Mesendoderm (in vitro differentiated cells): ENCODE results near the gene ATXN10.

ENCODE experiments used
- DNase-seq: peaks from one replicate; pipeline ENCODE4 v3.0.0; 2013
- H2AK5ac ChIP-seq: 2 replicates; pipeline ENCODE4 v1.6.1; 2013; ENCODE audit warnings: low read length, inconsistent platforms
- H2BK120ac ChIP-seq: 2 replicates; pipeline ENCODE4 v1.6.1; 2013; ENCODE audit warnings: low read depth, mild to moderate bottlenecking, low read length, moderate library complexity, mixed read lengths
- H2BK15ac ChIP-seq: replicated peaks from 2 replicates; pipeline ENCODE4 v1.6.1; 2013; ENCODE audit warnings: low read depth, mild to moderate bottlenecking, moderate library complexity
- H2BK5ac ChIP-seq: 2 replicates; pipeline ENCODE4 v1.6.1; 2013; ENCODE audit warnings: low read length, inconsistent platforms
- H3K18ac ChIP-seq: 2 replicates; pipeline ENCODE4 v1.6.1; 2013; ENCODE audit warnings: mild to moderate bottlenecking, low read length, mixed read lengths
- H3K23ac ChIP-seq: one replicate; pipeline ENCODE4 v1.6.1; 2013; ENCODE audit warnings: low read length
- H3K27ac ChIP-seq: 2 replicates; pipeline ENCODE4 v1.5.1; 2013; ENCODE audit warnings: low read depth, mild to moderate bottlenecking, inconsistent platforms, low read length, moderate library complexity
- H3K27me3 ChIP-seq: 2 replicates; pipeline ENCODE4 v1.6.1; 2013; ENCODE audit warnings: low read length, control low read depth, mild to moderate bottlenecking, inconsistent platforms; ENCODE audit not compliant: insufficient read depth, poor library complexity
- H3K36me3 ChIP-seq: 2 replicates; pipeline ENCODE4 v1.6.1; 2013; ENCODE audit warnings: low read length, inconsistent platforms; ENCODE audit not compliant: control insufficient read depth, insufficient read depth
- H3K4ac ChIP-seq: one replicate; pipeline ENCODE4 v1.6.1; 2013; ENCODE audit warnings: low read depth, mild to moderate bottlenecking, low read length, moderate library complexity
- H3K4me1 ChIP-seq: 2 replicates; pipeline ENCODE4 v1.6.1; 2013; ENCODE audit warnings: low read depth, low read length, inconsistent platforms; ENCODE audit not compliant: control insufficient read depth
- H3K4me2 ChIP-seq: 2 replicates; pipeline ENCODE4 v1.6.1; 2013; ENCODE audit warnings: low read length
- H3K4me3 ChIP-seq: 2 replicates; pipeline ENCODE4 v1.5.1; 2013; ENCODE audit warnings: mild to moderate bottlenecking, low read length
- H3K56ac ChIP-seq: one replicate; pipeline ENCODE4 v1.6.1; 2013; ENCODE audit warnings: low read length
- H3K79me1 ChIP-seq: 2 replicates; pipeline ENCODE4 v1.6.1; 2013; ENCODE audit warnings: low read length, inconsistent platforms
- H3K79me2 ChIP-seq: 2 replicates; pipeline ENCODE4 v1.6.1; 2013; ENCODE audit warnings: mild to moderate bottlenecking, low read length; ENCODE audit not compliant: control insufficient read depth, insufficient read depth
- H3K9ac ChIP-seq: 2 replicates; pipeline ENCODE4 v1.6.1; 2013; ENCODE audit warnings: low read length, inconsistent platforms
- H4K5ac ChIP-seq: one replicate; pipeline ENCODE4 v1.6.1; 2013; ENCODE audit warnings: low read length
- H4K8ac ChIP-seq: one replicate; pipeline ENCODE4 v1.6.1; 2013; ENCODE audit warnings: low read depth, mild to moderate bottlenecking, control low read depth, low read length, moderate library complexity
- WGBS: extraction: QIAGEN DNeasy Blood & Tissue Kit; methylation state at CpG from one replicate; pipeline ENCODE4 v1.1.7; 2013; ENCODE audit warnings: low lambda C conversion rate, missing lambda C conversion rate; ENCODE audit not compliant: insufficient coverage; ENCODE audit errors: extremely low coverage; 5-methylcytosine and 5-hydroxymethylcytosine counted together

The ATXN10 gene

DNA sequence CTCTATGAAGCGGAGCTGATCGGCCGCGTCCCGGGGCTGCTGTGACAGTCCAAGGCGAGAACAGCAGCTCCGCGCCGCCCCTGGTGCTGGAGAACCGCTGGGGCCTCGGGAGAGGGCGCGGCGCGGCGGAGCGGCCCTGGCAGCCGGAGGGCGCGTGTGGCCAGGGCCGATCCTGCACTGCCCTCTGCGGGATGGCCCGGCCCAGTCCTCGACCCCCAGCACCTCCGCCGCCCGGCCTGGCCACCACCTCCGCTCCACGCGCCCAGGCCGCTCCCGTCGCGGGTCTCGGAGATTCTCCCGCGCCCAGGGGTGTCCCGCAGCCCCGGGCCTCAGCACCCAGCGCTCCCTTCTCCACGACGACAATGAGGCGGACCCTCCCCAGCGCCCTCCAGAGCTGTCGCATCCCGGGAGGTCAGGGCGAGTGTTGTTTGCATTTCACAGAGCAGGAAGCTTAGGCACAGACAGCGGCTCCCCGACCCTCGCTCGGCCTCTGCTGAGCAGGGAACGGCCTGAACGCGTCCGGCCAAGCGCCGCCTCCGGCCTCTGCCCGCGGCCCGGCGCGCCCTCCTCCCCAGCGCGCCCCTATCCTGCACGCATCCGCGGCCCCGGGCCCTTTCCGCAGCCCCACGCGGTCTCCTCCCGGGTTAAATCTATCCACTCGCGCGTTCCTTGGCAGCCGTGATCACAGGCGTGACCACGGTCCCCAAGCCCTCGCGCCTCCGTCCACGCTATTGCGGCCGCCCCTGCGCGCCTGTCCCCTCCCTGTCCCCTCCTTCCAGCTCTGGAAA, 195.7 kb downstream of the ATXN10 start:
- Histone ChIP-seq H3K9ac (peak overlapping the region; percentile 48), H3K4me3 (no peak overlapping the region), H3K56ac (peak overlapping the region; percentile 42), H3K4ac (no peak overlapping the region), H3K27ac (no peak overlapping the region), H4K5ac (no peak overlapping the region), H3K4me2 (peak overlapping the region; percentile 59), H3K79me1 (no peaks in the 10 kb centered on the region), H3K4me1 (no peaks in the 10 kb centered on the region), H3K36me3 (no peaks in the 10 kb centered on the region), H2BK5ac (no peak overlapping the region), H2BK120ac (no peak overlapping the region), H2AK5ac (no peak overlapping the region), H2BK15ac (no peak overlapping the region), H3K79me2 (no peaks in the 10 kb centered on the region), H3K18ac (no peak overlapping the region), H3K23ac (no peak overlapping the region), H3K27me3 (peaks cover 29% of the 10 kb centered on the region), H4K8ac (no peak overlapping the region)
- peak; percentile 58 for DNase-seq
- WGBS = no CpG with 5 or more reads among the region's 87 CpGs

DNA sequence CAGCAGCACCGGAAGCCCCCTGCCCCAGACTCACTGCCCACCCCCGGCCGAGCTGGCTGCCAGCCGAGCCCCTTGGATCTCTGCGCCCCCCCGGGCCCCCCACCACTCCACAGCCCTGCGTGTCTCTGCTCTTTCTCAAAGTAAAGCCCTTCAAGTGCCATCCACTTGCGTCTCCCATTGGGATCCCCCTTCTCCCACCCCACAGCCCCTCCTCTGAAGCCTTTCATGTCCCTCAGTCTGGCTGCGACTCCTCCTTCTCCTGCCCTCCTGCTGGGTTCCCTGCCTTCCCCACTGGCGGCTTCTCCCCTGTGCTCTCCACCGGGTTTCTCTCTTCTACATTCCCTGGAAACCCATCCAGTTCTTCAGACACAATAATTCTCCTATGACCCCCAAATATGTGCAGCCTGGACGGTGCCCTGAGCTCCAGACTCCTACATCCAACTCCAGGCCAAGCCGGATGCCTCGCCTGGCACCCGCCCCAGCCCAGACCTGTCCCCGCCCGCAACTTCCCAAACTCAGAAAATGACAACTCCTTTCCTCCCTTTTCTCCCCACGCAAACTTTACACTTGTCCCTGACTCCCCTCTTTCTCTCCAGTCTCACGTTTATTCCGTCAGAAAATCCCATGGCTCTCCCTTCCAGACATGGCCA, 196.4 kb downstream of the ATXN10 start:
- DNase-seq = no peak
- H3K27ac ChIP-seq = no peak overlapping the region
- H4K5ac ChIP-seq = no peak overlapping the region
- H2BK5ac ChIP-seq = no peak overlapping the region
- H3K23ac ChIP-seq = no peak overlapping the region
- no peaks in the 10 kb centered on the region for H3K4me1 ChIP-seq
- no peak overlapping the region for H2AK5ac ChIP-seq
- no peak overlapping the region for H3K9ac ChIP-seq
- no peak overlapping the region for H3K18ac ChIP-seq
- H3K4ac ChIP-seq = no peak overlapping the region
- H2BK15ac ChIP-seq = no peak overlapping the region
- H3K27me3 ChIP-seq = peaks cover 29% of the 10 kb centered on the region
- WGBS = no CpG with 5 or more reads among the region's 20 CpGs
- no peak overlapping the region for H3K4me3 ChIP-seq
- H3K36me3 ChIP-seq = no peaks in the 10 kb centered on the region
- H2BK120ac ChIP-seq = no peak overlapping the region
- H3K79me1 ChIP-seq = no peaks in the 10 kb centered on the region
- no peak overlapping the region for H4K8ac ChIP-seq
- H3K4me2 ChIP-seq = no peak overlapping the region
- no peaks in the 10 kb centered on the region for H3K79me2 ChIP-seq
- H3K56ac ChIP-seq = peak overlapping the region; percentile 42

DNA sequence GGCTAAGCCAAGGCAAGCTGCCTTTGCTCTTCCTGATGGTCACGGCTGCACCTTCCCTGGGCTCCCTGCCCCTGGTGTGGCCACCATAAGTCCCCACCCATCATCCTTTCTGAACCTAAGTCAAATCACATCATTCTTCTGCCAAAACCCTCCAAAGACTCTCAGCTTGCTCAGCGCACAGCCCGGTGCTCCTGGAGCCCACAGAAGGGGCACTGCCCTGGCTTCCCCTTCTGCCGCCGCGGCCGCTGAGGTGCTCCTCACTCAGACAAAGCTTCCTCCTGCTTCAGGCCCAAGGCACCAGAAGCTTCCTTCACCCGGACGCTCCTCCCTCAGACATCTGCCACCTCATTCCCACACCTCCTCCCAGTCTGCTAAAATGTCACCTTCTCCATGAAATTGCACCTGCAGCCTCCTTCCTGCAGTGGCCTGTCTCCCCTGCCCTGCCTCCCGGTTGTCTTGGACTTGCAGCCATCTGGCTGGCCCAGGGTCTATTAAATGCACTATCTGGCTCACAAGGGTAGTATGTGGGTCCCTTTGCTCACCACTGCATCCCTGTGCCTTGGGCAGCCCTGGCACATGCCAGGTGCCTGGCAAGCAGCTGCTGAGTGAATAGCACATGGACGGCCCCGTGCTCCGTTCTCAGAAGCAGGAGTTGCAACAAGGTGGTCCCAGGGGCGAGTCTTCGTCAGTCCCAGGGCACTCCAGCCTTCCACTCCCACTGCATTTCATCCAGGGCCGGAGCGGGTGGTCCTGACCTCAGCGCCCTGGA, 197.1 kb downstream of the ATXN10 start:
- Histone ChIP-seq H3K27me3 (peaks cover 29% of the 10 kb centered on the region), H3K9ac (no peak overlapping the region), H3K23ac (peak overlapping the region; percentile 97), H3K56ac (no peak overlapping the region), H2BK120ac (no peak overlapping the region), H3K36me3 (no peaks in the 10 kb centered on the region), H2AK5ac (no peak overlapping the region), H2BK15ac (no peak overlapping the region), H4K5ac (no peak overlapping the region), H3K79me1 (no peaks in the 10 kb centered on the region), H3K27ac (no peak overlapping the region), H4K8ac (no peak overlapping the region), H2BK5ac (no peak overlapping the region), H3K18ac (no peak overlapping the region), H3K4ac (no peak overlapping the region), H3K4me3 (no peak overlapping the region), H3K4me2 (no peak overlapping the region), H3K4me1 (no peaks in the 10 kb centered on the region), H3K79me2 (no peaks in the 10 kb centered on the region)
- DNase-seq = no peak
- no CpG with 5 or more reads among the region's 18 CpGs for WGBS

GRCh38 chr22:45869340-45869847, 197.8 kb downstream of the ATXN10 start:
- H3K27me3 ChIP-seq = peaks cover 29% of the 10 kb centered on the region
- no CpG with 5 or more reads among the region's 13 CpGs for WGBS
- DNase-seq = no peak

DNA sequence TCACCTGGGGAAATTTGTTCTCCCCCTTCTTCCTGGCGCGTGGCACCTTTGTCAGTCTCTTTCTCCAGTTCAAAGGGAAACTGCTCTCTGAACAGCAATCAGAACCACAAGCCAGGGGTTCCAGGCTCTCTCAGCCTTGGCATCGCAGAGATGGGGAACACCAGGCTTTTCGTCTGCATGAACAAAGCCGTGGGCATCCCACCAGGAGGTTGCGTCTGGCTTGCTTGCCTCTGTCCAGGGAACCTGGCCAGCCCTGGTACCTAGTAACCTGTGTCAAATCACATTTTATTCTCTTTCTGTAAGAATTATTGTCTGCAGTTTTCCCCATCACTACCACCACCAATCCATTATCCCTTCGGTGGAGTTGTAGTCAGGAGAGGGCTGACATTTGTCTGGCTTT, 198.4 kb downstream of the ATXN10 start:
- no peak overlapping the region for H3K56ac ChIP-seq
- H3K23ac ChIP-seq = no peak overlapping the region
- no peaks in the 10 kb centered on the region for H3K79me2 ChIP-seq
- H2AK5ac ChIP-seq = no peak overlapping the region
- H3K79me1 ChIP-seq = no peaks in the 10 kb centered on the region
- H2BK15ac ChIP-seq = no peak overlapping the region
- no peak overlapping the region for H2BK5ac ChIP-seq
- WGBS = no CpG with 5 or more reads among the region's 7 CpGs
- peaks cover 29% of the 10 kb centered on the region for H3K27me3 ChIP-seq
- no peak for DNase-seq
- no peaks in the 10 kb centered on the region for H3K4me1 ChIP-seq
- H2BK120ac ChIP-seq = no peak overlapping the region
- H3K36me3 ChIP-seq = no peaks in the 10 kb centered on the region
- no peak overlapping the region for H3K4ac ChIP-seq
- no peak overlapping the region for H3K4me3 ChIP-seq
- H4K5ac ChIP-seq = no peak overlapping the region
- H3K4me2 ChIP-seq = no peak overlapping the region
- no peak overlapping the region for H4K8ac ChIP-seq
- no peak overlapping the region for H3K18ac ChIP-seq
- no peak overlapping the region for H3K27ac ChIP-seq
- no peak overlapping the region for H3K9ac ChIP-seq

More at GRCh38 chr22:45869340-45869847, 197.8 kb downstream of the ATXN10 start:
- Histone ChIP-seq H4K8ac (no peak overlapping the region), H3K79me1 (no peaks in the 10 kb centered on the region), H3K23ac (no peak overlapping the region), H2BK5ac (no peak overlapping the region), H3K36me3 (no peaks in the 10 kb centered on the region), H3K4me2 (no peak overlapping the region), H3K4me3 (no peak overlapping the region), H3K4ac (no peak overlapping the region), H3K18ac (no peak overlapping the region), H4K5ac (no peak overlapping the region), H3K27ac (no peak overlapping the region), H2AK5ac (no peak overlapping the region), H3K56ac (no peak overlapping the region), H3K79me2 (no peaks in the 10 kb centered on the region), H2BK120ac (no peak overlapping the region), H3K9ac (no peak overlapping the region), H2BK15ac (no peak overlapping the region), H3K4me1 (no peaks in the 10 kb centered on the region)
